Peyer's patch (tissue), 4 donors: Measurements from ENCODE around the gene CASZ1. TPM values are rescaled to one million over a fixed set of nuclear protein-coding genes. Genes with fewer than 3 reads are reported as not detected.
A peak's percentile ranks its signal among the peaks of the same experiment; 100 is the strongest.

ENCODE experiments used
- DNase-seq, 3 donors: peaks; one replicate each; pipeline ENCODE4 v3.0.0-alpha.2; 2017 to 2019
- H3K27ac ChIP-seq, 4 donors: fragments of 200-600 bp; sonication (generic); one replicate each; pipeline ENCODE4 v1.5.1; 2016 to 2019
- H3K27me3 ChIP-seq, 2 donors: fragments of 200-600 bp; sonication (generic); one replicate each; pipeline ENCODE4 v1.5.1; 2019
- H3K36me3 ChIP-seq, 3 donors: fragments of 200-600 bp; sonication (generic); one replicate each; pipeline ENCODE4 v1.5.1; 2016 to 2019
- H3K4me1 ChIP-seq, 4 donors: fragments of 200-600 bp; sonication (generic); one replicate each; pipeline ENCODE4 v1.5.1; 2016 to 2019
- H3K4me3 ChIP-seq, 4 donors: fragments of 200-600 bp; sonication (generic); 1 replicate in 3 of 4; 2 replicates in 1 of 4; pipeline ENCODE4 v1.5.1; 2016 to 2019; ENCODE audit warnings: mild to moderate bottlenecking in 1 of 4
- H3K9me3 ChIP-seq, 4 donors: fragments of 200-600 bp; sonication (generic); one replicate each; pipeline ENCODE4 v1.5.1; 2016 to 2019; ENCODE audit warnings: mild to moderate bottlenecking in 1 of 4
- CTCF ChIP-seq, 6 experiments: fragments of 450-650 bp in 4 of 6; fragments of 200-600 bp in 2 of 6; sonication (generic) in 1 of 6; IDR thresholded peaks; one replicate each; pipeline ENCODE4 v1.5.1; 2017 to 2019; ENCODE audit warnings: antibody characterized with exemption in 6 of 6, mild to moderate bottlenecking in 3 of 6, moderate library complexity in 1 of 6
- POLR2A ChIP-seq, 2 donors: fragments of 450-650 bp; IDR thresholded peaks; one replicate each; pipeline ENCODE4 v1.5.1; 2017; ENCODE audit warnings: antibody characterized with exemption in 2 of 2, mild to moderate bottlenecking in 2 of 2, moderate library complexity in 2 of 2
- total RNA-seq, 4 donors: library from RNA; depleted of rRNA; stranded (reverse); fragments of >200 nt; gene quantifications; one replicate each; pipeline ENCODE4 v1.1.0, GENCODE V29; 2016

The CASZ1 gene
- total RNA-seq, 4 donors from 2014 or later: 87.5 to 165 (median 137) TPM

GRCh38 chr1:10672343-10673050, 123.9 kb downstream of the CASZ1 start:
- no peak overlapping the region for H3K4me3 ChIP-seq
- no peak for DNase-seq
- H3K9me3 ChIP-seq: no peaks in the 10 kb centered on the region
- H3K27ac ChIP-seq: peak overlapping the region in 1 of 4 donors; percentile 81
- no peak for TF ChIP-seq POLR2A (IDR thresholded peaks at IDR 0.05)
- TF ChIP-seq CTCF (IDR thresholded peaks at IDR 0.05): no peak
- no peaks in the 10 kb centered on the region for H3K27me3 ChIP-seq
- peaks cover 0 to 5% (median 0%) of the 10 kb centered on the region in 3 donors for H3K36me3 ChIP-seq
- H3K4me1 ChIP-seq: peaks cover 0 to 84% (median 4%) of the 10 kb centered on the region in 4 donors

GRCh38 chr1:10671622-10672342, 124.7 kb downstream of the CASZ1 start:
- DNase-seq: no peak
- Histone ChIP-seq H3K4me3 (no peak overlapping the region), H3K27ac (peak overlapping the region in 1 of 4 donors; percentile 81), H3K27me3 (no peaks in the 10 kb centered on the region), H3K36me3 (peaks cover 0 to 12% (median 0%) of the 10 kb centered on the region in 3 donors), H3K9me3 (no peaks in the 10 kb centered on the region), H3K4me1 (peaks cover 0 to 84% (median 4%) of the 10 kb centered on the region in 4 donors)
- TF ChIP-seq POLR2A (IDR thresholded peaks at IDR 0.05) (no peak), CTCF (IDR thresholded peaks at IDR 0.05) (no peak)

GRCh38 chr1:10671090-10671489, 125.4 kb downstream of the CASZ1 start:
- Histone ChIP-seq H3K27ac (peak overlapping the region in 1 of 4 donors; percentile 81), H3K4me1 (peaks cover 0 to 81% (median 3%) of the 10 kb centered on the region in 4 donors), H3K27me3 (no peaks in the 10 kb centered on the region), H3K36me3 (peaks cover 0 to 14% (median 0%) of the 10 kb centered on the region in 3 donors), H3K9me3 (no peaks in the 10 kb centered on the region), H3K4me3 (no peak overlapping the region)
- no peak for TF ChIP-seq CTCF (IDR thresholded peaks at IDR 0.05)
- no peak for TF ChIP-seq POLR2A (IDR thresholded peaks at IDR 0.05)
- no peak for DNase-seq

- Histone ChIP-seq H3K9me3 (no peaks in the 10 kb centered on the region), H3K4me1 (peaks cover 0 to 72% (median under 1%) of the 10 kb centered on the region in 4 donors), H3K4me3 (no peak overlapping the region), H3K36me3 (peaks cover 0 to 17% (median 0%) of the 10 kb centered on the region in 3 donors), H3K27me3 (no peaks in the 10 kb centered on the region), H3K27ac (peak overlapping the region in 1 of 4 donors; percentile 81)
- TF ChIP-seq CTCF (IDR thresholded peaks at IDR 0.05) (no peak), POLR2A (IDR thresholded peaks at IDR 0.05) (no peak)
- no peak for DNase-seq
Measured at GRCh38 chr1:10670190-10670589, 126.3 kb downstream of the CASZ1 start.

GRCh38 chr1:10669570-10669969, 126.9 kb downstream of the CASZ1 start:
- Histone ChIP-seq H3K4me1 (peaks cover 0 to 66% (median 0%) of the 10 kb centered on the region in 4 donors), H3K9me3 (no peaks in the 10 kb centered on the region), H3K27me3 (no peaks in the 10 kb centered on the region), H3K4me3 (no peak overlapping the region), H3K36me3 (peaks cover 0 to 23% (median 0%) of the 10 kb centered on the region in 3 donors), H3K27ac (peak overlapping the region in 1 of 4 donors; percentile 81)
- TF ChIP-seq POLR2A (IDR thresholded peaks at IDR 0.05) (no peak), CTCF (IDR thresholded peaks at IDR 0.05) (no peak)
- DNase-seq: no peak
